HCT116 (cell line): Measurements from ENCODE around the gene MAN2A2. TPM values are rescaled to one million over a fixed set of nuclear protein-coding genes. Genes with fewer than 3 reads are reported as not detected.

Experiments used
- ATAC-seq: fragments of 200-7000 bp; cut with Tn5 transposase; 2 replicates; pipeline ENCODE4 v1.9.1; 2020; ENCODE audit warnings: mild to moderate bottlenecking, moderate library complexity
- BruUV-seq: library from RNA; stranded (reverse); fragments of 400-500 nt; replicated peaks from 2 replicates; lab custom pipeline; 2021; lab: Mats Ljungman, UMichigan
- CTCF ChIA-PET: fragments of 300-600 bp; sonication (Branson Sonifier 250); formaldehyde crosslinking; loops from one replicate; lab custom pipeline; 2021; ENCODE audit warnings: antibody characterized with exemption; lab: Charles Lee
- POLR2A ChIA-PET: fragments of 300-600, 350-600 bp; sonication (Branson Sonifier 250); formaldehyde crosslinking; loops from one replicate; lab custom pipeline; 2021; ENCODE audit warnings: antibody characterized with exemption; lab: Charles Lee
- RAD21 ChIA-PET, 2 experiments: fragments of 300-600 bp; sonication (Branson Sonifier 250); formaldehyde crosslinking; loops; one replicate each; lab custom pipeline; 2023; ENCODE audit warnings: low total read pairs in 2 of 2; ENCODE audit not compliant: uncharacterized antibody in 2 of 2, unreplicated experiment in 2 of 2, low non-redundant PET in 1 of 2; lab: Charles Lee
- DNase-seq: peaks from one replicate; pipeline ENCODE4 v3.0.0-alpha.2; 2010; ENCODE audit warnings: low read depth, low spot score
- H2AFZ ChIP-seq: fragments of 200-600 bp; shearing (Covaris generic), sonication (generic); 2 replicates; pipeline ENCODE4 v1.6.1; 2017; ENCODE audit warnings: low read depth, mixed run types, mixed read lengths, antibody characterized with exemption, low read length; ENCODE audit not compliant: poor library complexity, severe bottlenecking
- H3K27ac ChIP-seq: 2 replicates; pipeline ENCODE4 v1.5.1; 2012; ENCODE audit warnings: low read depth, low read length
- H3K27me3 ChIP-seq: fragments of 200-600 bp; sonication (generic); 2 replicates; pipeline ENCODE4 v1.6.1; 2016; ENCODE audit warnings: mixed run types, low read length, mixed read lengths; ENCODE audit not compliant: insufficient read depth
- H3K36me3 ChIP-seq, 2 experiments: fragments of 200-500 bp in 1 of 2; fragments of 200-600 bp in 1 of 2; sonication (Bioruptor generic) in 1 of 2; sonication (generic) in 1 of 2; 2 replicates each; pipeline versions ENCODE4 v1.5.1 to v1.6.1; 2014 to 2016; ENCODE audit warnings: low read length in 2 of 2, inconsistent platforms in 1 of 2, mixed read lengths in 1 of 2, mixed run types in 1 of 2; ENCODE audit not compliant: insufficient read depth in 2 of 2, control insufficient read depth in 1 of 2
- H3K4me1 ChIP-seq, 2 experiments: fragments of 200-600 bp in 1 of 2; sonication (generic) in 1 of 2; 2 replicates each; pipeline versions ENCODE4 v1.5.1 to v1.6.1; 2012 to 2017; ENCODE audit warnings: low read length in 2 of 2, inconsistent platforms in 1 of 2, mild to moderate bottlenecking in 1 of 2, mixed read lengths in 1 of 2, mixed run types in 1 of 2, moderate library complexity in 1 of 2; ENCODE audit not compliant: insufficient read depth in 2 of 2, control insufficient read depth in 1 of 2
- H3K4me2 ChIP-seq: fragments of 200-600 bp; sonication (generic); 2 replicates; pipeline ENCODE4 v1.6.1; 2017; ENCODE audit warnings: mixed run types, low read length, mixed read lengths
- H3K4me3 ChIP-seq, 2 experiments: fragments of 200-600 bp in 1 of 2; sonication (generic) in 1 of 2; replicated peaks in 1 of 2; 2 replicates each; pipeline ENCODE4 v1.5.1; 2011 to 2016; ENCODE audit warnings: low read length in 2 of 2, control low read depth in 1 of 2, low read depth in 1 of 2, mild to moderate bottlenecking in 1 of 2, mixed read lengths in 1 of 2, mixed run types in 1 of 2
- H3K79me2 ChIP-seq: fragments of 200-600 bp; sonication (generic); 2 replicates; pipeline ENCODE4 v1.6.1; 2017; ENCODE audit warnings: mild to moderate bottlenecking, mixed run types, low read length, moderate library complexity, mixed read lengths; ENCODE audit not compliant: insufficient read depth
- H3K9ac ChIP-seq: fragments of 200-600 bp; sonication (generic); 2 replicates; pipeline ENCODE4 v1.6.1; 2016; ENCODE audit warnings: low read length, mixed read lengths
- H3K9me2 ChIP-seq: fragments of 200-600 bp; sonication (generic), shearing (Covaris generic); 2 replicates; pipeline ENCODE4 v1.6.1; 2017; ENCODE audit warnings: mixed run types, mild to moderate bottlenecking, moderate library complexity; ENCODE audit not compliant: insufficient read depth
- H3K9me3 ChIP-seq, 2 experiments: fragments of 200-500 bp in 1 of 2; fragments of 200-600 bp in 1 of 2; sonication (Bioruptor generic) in 1 of 2; sonication (generic) in 1 of 2; 2 replicates each; pipeline ENCODE4 v1.6.1; 2014 to 2017; ENCODE audit warnings: low read length in 2 of 2, mixed read lengths in 2 of 2, inconsistent platforms in 1 of 2, low read depth in 1 of 2, mild to moderate bottlenecking in 1 of 2, mixed run types in 1 of 2, moderate library complexity in 1 of 2; ENCODE audit not compliant: control insufficient read depth in 1 of 2, insufficient read depth in 1 of 2
- H4K20me1 ChIP-seq: fragments of 200-600 bp; sonication (generic), shearing (Covaris generic); 2 replicates; pipeline ENCODE4 v1.6.1; 2017; ENCODE audit warnings: mixed run types, mild to moderate bottlenecking, moderate library complexity; ENCODE audit not compliant: insufficient read depth
- CEBPB ChIP-seq: IDR thresholded peaks from 2 replicates; pipeline ENCODE4 v1.6.1; 2012; ENCODE audit warnings: low read depth
- ELF1 ChIP-seq: IDR thresholded peaks from 2 replicates; pipeline ENCODE4 v1.6.1; 2012; ENCODE audit warnings: low read depth, borderline replicate concordance
- EZH2 ChIP-seq: fragments of 200-600 bp; sonication (generic); IDR thresholded peaks from 2 replicates; pipeline ENCODE4 v1.6.1; 2017; ENCODE audit warnings: antibody characterized with exemption, mixed run types
- EZH2phosphoT487 ChIP-seq: fragments of 200-600 bp; IDR thresholded peaks from 2 replicates; pipeline ENCODE4 v1.6.1; 2018; ENCODE audit warnings: antibody characterized with exemption, borderline replicate concordance
- JUND ChIP-seq: IDR thresholded peaks from 2 replicates; pipeline ENCODE4 v1.6.1; 2012
- SP1 ChIP-seq: IDR thresholded peaks from 2 replicates; pipeline ENCODE4 v1.6.1; 2012; ENCODE audit warnings: low read depth
- ZNF274 ChIP-seq: fragments of 200-500 bp; sonication (Bioruptor generic); IDR thresholded peaks from 2 replicates; pipeline ENCODE4 v1.6.1; 2014; ENCODE audit warnings: mild to moderate bottlenecking, low read depth, low read length, inconsistent platforms
- intact Hi-C: fragments of 100-400 bp; cut with micrococcal nuclease; formaldehyde crosslinking; loops from 2 replicates; pipeline ENCODE4 v1.10.0; 2022
- total RNA-seq: library from RNA; stranded (reverse); gene quantifications from one replicate; pipeline ENCODE4 v1.2.1, GENCODE V29; 2021; ENCODE audit not compliant: unreplicated experiment
- TF ChIP-seq, protein P1 (sequence below), 3 experiments: fragments of 200-600 bp in 1 of 3; sonication (generic) in 1 of 3; IDR thresholded peaks in 2 of 3; conservative IDR thresholded peaks in 1 of 3; 2 replicates each; pipeline ENCODE4 v1.5.1; 2012 to 2017; ENCODE audit warnings: low read depth in 2 of 3, low read length in 2 of 3, antibody characterized with exemption in 1 of 3, borderline replicate concordance in 1 of 3, control low read depth in 1 of 3, mild to moderate bottlenecking in 1 of 3, mixed read lengths in 1 of 3, mixed run types in 1 of 3, moderate library complexity in 1 of 3; ENCODE audit not compliant: insufficient read depth in 1 of 3
- TF ChIP-seq, protein P2 (sequence below): IDR thresholded peaks from 2 replicates; pipeline ENCODE4 v1.6.1; 2011; ENCODE audit warnings: mild to moderate bottlenecking, low read length, moderate library complexity; ENCODE audit not compliant: insufficient replicate concordance; ENCODE audit errors: extremely low read depth

MAN2A2 gene
- total RNA-seq, 1 experiment from 2014 or later: 44.9 TPM

GRCh38 chr15:90880381-90881145 lies 22.5 kb upstream of the MAN2A2 start:
- CTCF ChIA-PET: no interaction called here
- H3K36me3 ChIP-seq: peaks cover 10 to 11% of the 10 kb centered on the region in 2 experiments; a peak in 3 of 4 replicates
- TF ChIP-seq, protein P1, sequence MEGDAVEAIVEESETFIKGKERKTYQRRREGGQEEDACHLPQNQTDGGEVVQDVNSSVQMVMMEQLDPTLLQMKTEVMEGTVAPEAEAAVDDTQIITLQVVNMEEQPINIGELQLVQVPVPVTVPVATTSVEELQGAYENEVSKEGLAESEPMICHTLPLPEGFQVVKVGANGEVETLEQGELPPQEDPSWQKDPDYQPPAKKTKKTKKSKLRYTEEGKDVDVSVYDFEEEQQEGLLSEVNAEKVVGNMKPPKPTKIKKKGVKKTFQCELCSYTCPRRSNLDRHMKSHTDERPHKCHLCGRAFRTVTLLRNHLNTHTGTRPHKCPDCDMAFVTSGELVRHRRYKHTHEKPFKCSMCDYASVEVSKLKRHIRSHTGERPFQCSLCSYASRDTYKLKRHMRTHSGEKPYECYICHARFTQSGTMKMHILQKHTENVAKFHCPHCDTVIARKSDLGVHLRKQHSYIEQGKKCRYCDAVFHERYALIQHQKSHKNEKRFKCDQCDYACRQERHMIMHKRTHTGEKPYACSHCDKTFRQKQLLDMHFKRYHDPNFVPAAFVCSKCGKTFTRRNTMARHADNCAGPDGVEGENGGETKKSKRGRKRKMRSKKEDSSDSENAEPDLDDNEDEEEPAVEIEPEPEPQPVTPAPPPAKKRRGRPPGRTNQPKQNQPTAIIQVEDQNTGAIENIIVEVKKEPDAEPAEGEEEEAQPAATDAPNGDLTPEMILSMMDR (IDR thresholded peaks at IDR 0.05 in 2 of 3, conservative IDR thresholded peaks at IDR 0.05 in 1 of 3; ENCODE audit: borderline replicate concordance in 1 of 3, insufficient read depth in 1 of 3, low read depth in 2 of 3, low read length in 2 of 3): no peak
- TF ChIP-seq EZH2 (no peak), ELF1 (no peak), ZNF274 (no peak), SP1 (no peak), CEBPB (no peak), JUND (no peak), EZH2phosphoT487 (no peak)
- TF ChIP-seq, protein P2, sequence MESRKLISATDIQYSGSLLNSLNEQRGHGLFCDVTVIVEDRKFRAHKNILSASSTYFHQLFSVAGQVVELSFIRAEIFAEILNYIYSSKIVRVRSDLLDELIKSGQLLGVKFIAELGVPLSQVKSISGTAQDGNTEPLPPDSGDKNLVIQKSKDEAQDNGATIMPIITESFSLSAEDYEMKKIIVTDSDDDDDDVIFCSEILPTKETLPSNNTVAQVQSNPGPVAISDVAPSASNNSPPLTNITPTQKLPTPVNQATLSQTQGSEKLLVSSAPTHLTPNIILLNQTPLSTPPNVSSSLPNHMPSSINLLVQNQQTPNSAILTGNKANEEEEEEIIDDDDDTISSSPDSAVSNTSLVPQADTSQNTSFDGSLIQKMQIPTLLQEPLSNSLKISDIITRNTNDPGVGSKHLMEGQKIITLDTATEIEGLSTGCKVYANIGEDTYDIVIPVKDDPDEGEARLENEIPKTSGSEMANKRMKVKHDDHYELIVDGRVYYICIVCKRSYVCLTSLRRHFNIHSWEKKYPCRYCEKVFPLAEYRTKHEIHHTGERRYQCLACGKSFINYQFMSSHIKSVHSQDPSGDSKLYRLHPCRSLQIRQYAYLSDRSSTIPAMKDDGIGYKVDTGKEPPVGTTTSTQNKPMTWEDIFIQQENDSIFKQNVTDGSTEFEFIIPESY: no peak
- no peaks in the 10 kb centered on the region for H3K9me2 ChIP-seq
- no TSS peak for BruUV-seq
- POLR2A ChIA-PET: no interaction called here
- H2AFZ ChIP-seq: no peak overlapping the region
- H3K79me2 ChIP-seq: no peaks in the 10 kb centered on the region
- intact Hi-C loops: no loop called here
- ATAC-seq (no peak), DNase-seq (no peak)
- no peaks in the 10 kb centered on the region for H3K9me3 ChIP-seq
- H4K20me1 ChIP-seq: no peaks in the 10 kb centered on the region
- no peak overlapping the region for H3K27ac ChIP-seq
- RAD21 ChIA-PET: no interaction called here
- H3K9ac ChIP-seq: no peak overlapping the region
- no peak overlapping the region for H3K4me3 ChIP-seq
- no peak overlapping the region for H3K4me2 ChIP-seq
- H3K4me1 ChIP-seq: no peaks in the 10 kb centered on the region
- no peaks in the 10 kb centered on the region for H3K27me3 ChIP-seq
